IMR-90 (cell line): Measurements from ENCODE around the gene TIMP1.

Source experiments
- CTCF ChIP-seq: conservative IDR thresholded peaks from 2 replicates; pipeline ENCODE4 v1.5.1; 2012; ENCODE audit warnings: mild to moderate bottlenecking, low read depth, low read length, improper control_type of control experiment
- SMC3 ChIP-seq: fragments of 150-350 bp; IDR thresholded peaks from 2 replicates; pipeline ENCODE4 v1.6.1; 2016; ENCODE audit warnings: low read depth, mild to moderate bottlenecking, antibody characterized with exemption, low read length, moderate library complexity

GRCh38 chrX:47633689-47634590 is 51.7 kb downstream of the TIMP1 start:
- TF ChIP-seq CTCF (no peak), SMC3 (no peak)
